ENCODE measurements around the gene SLC25A33.
A peak's percentile ranks its signal among the peaks of the same experiment; 100 is the strongest.
"Not testable (repeated sequence)": the region's sequence is repeated elsewhere in the genome, so short reads cannot be mapped to it uniquely, and the experiment has no call there.

Gene SLC25A33

GRCh38 chr1:9602794-9603167, 63.5 kb downstream of the SLC25A33 start:
- no peak for DNase-seq

- DNase-seq = no peak
These were observed 64.0 kb downstream of the SLC25A33 start for GRCh38 chr1:9603307-9603706.

GRCh38 chr1:9603766-9604753, 64.8 kb downstream of the SLC25A33 start:
- no peak for DNase-seq

- no peak for DNase-seq
These were observed 65.6 kb downstream of the SLC25A33 start for GRCh38 chr1:9604836-9605235.

GRCh38 chr1:9605946-9606455, 66.7 kb downstream of the SLC25A33 start:
- no peak for DNase-seq

GRCh38 chr1:9606458-9606857, 67.2 kb downstream of the SLC25A33 start:
- no peak for DNase-seq

GRCh38 chr1:9606948-9607347, 67.7 kb downstream of the SLC25A33 start:
- no peak for DNase-seq

GRCh38 chr1:9607352-9607751, 68.1 kb downstream of the SLC25A33 start:
- no peak for DNase-seq

GRCh38 chr1:9609998-9610397, 70.7 kb downstream of the SLC25A33 start:
- no peak for DNase-seq

- DNase-seq = no peak
These were observed 71.3 kb downstream of the SLC25A33 start for GRCh38 chr1:9610548-9610947.

GRCh38 chr1:9611716-9612115, 72.5 kb downstream of the SLC25A33 start:
- DNase-seq = no peak

- no peak for DNase-seq
These were observed 73.0 kb downstream of the SLC25A33 start for GRCh38 chr1:9612162-9612845.

- no peak for DNase-seq
These were observed 73.8 kb downstream of the SLC25A33 start for GRCh38 chr1:9612871-9613624.

- DNase-seq = no peak
These were observed 74.5 kb downstream of the SLC25A33 start for GRCh38 chr1:9613625-9614299.

- peak; percentile 25 for DNase-seq
These were observed 76.2 kb downstream of the SLC25A33 start for GRCh38 chr1:9615316-9616063.

GRCh38 chr1:9618909-9619679, 79.8 kb downstream of the SLC25A33 start:
- no peak for DNase-seq

GRCh38 chr1:9621032-9621431, 81.8 kb downstream of the SLC25A33 start:
- DNase-seq = no peak

- no peak for DNase-seq
These were observed 84.8 kb downstream of the SLC25A33 start for GRCh38 chr1:9624081-9624480.

- not testable (repeated sequence) for DNase-seq
These were observed 85.8 kb downstream of the SLC25A33 start for GRCh38 chr1:9625030-9625429.

GRCh38 chr1:9626201-9626608, 86.9 kb downstream of the SLC25A33 start:
- DNase-seq = no peak
